Memory B cell (primary cell): ENCODE data around the gene UBXN6.

Experiments used
- ATAC-seq: fragments of 150-1000 bp; cut with Tn5 transposase; 2 replicates; pipeline ENCODE4 v1.10.0; 2021; ENCODE audit warnings: low read depth, mild to moderate bottlenecking, moderate library complexity
- DNase-seq, 2 donors: peaks; one replicate each; pipeline ENCODE4 v3.0.0; 2022; ENCODE audit warnings: low spot score in 2 of 2
- H3K27ac Mint-ChIP-seq: one replicate; pipeline ENCODE4 v1.8.0; 2022; ENCODE audit warnings: mild to moderate bottlenecking, moderate library complexity, mixed read lengths
- H3K27me3 Mint-ChIP-seq: one replicate; pipeline ENCODE4 v1.8.0; 2022; ENCODE audit warnings: mixed read lengths
- H3K36me3 Mint-ChIP-seq: one replicate; pipeline ENCODE4 v1.8.0; 2022; ENCODE audit warnings: mild to moderate bottlenecking, mixed read lengths
- H3K4me1 Mint-ChIP-seq: one replicate; pipeline ENCODE4 v1.8.0; 2022; ENCODE audit warnings: mixed read lengths
- H3K4me3 Mint-ChIP-seq: one replicate; pipeline ENCODE4 v1.8.0; 2022; ENCODE audit warnings: mild to moderate bottlenecking, moderate library complexity, mixed read lengths
- H3K9me3 Mint-ChIP-seq: one replicate; pipeline ENCODE4 v1.8.0; 2022; ENCODE audit warnings: mixed read lengths

Gene UBXN6

GRCh38 chr19:4430760-4431159 lies 26.8 kb downstream of the UBXN6 start:
- peak overlapping the region; percentile 95 for H3K27ac Mint-ChIP-seq

GRCh38 chr19:4429771-4430171 lies 27.8 kb downstream of the UBXN6 start:
- Mint-ChIP-seq H3K27me3 (no peaks in the 10 kb centered on the region), H3K9me3 (no peaks in the 10 kb centered on the region), H3K36me3 (peaks cover 5% of the 10 kb centered on the region), H3K4me1 (peaks cover 29% of the 10 kb centered on the region), H3K4me3 (no peak overlapping the region), H3K27ac (peak overlapping the region; percentile 95)
- DNase-seq, result no peak
- no peak for ATAC-seq

More at GRCh38 chr19:4430760-4431159, 26.8 kb downstream of the UBXN6 start:
- H3K4me1 Mint-ChIP-seq, result peaks cover 29% of the 10 kb centered on the region
- ATAC-seq, result peak; percentile 86
- peak; percentile 46 to 61 for DNase-seq
- peak overlapping the region; percentile 87 for H3K4me3 Mint-ChIP-seq
- H3K9me3 Mint-ChIP-seq, result no peaks in the 10 kb centered on the region
- peaks cover 6% of the 10 kb centered on the region for H3K36me3 Mint-ChIP-seq
- H3K27me3 Mint-ChIP-seq, result no peaks in the 10 kb centered on the region

- Mint-ChIP-seq H3K4me3 (no peak overlapping the region), H3K9me3 (no peaks in the 10 kb centered on the region), H3K36me3 (peaks cover 2% of the 10 kb centered on the region), H3K4me1 (peaks cover 24% of the 10 kb centered on the region), H3K27me3 (no peaks in the 10 kb centered on the region), H3K27ac (peak overlapping the region; percentile 95)
- ATAC-seq (no peak), DNase-seq (no peak)
Observed at GRCh38 chr19:4429256-4429655, 28.3 kb downstream of the UBXN6 start.

- Mint-ChIP-seq H3K4me1 (peaks cover 24% of the 10 kb centered on the region), H3K27me3 (no peaks in the 10 kb centered on the region), H3K4me3 (no peak overlapping the region), H3K9me3 (no peaks in the 10 kb centered on the region), H3K36me3 (peaks cover 2% of the 10 kb centered on the region), H3K27ac (peak overlapping the region; percentile 95)
- DNase-seq, result no peak
- no peak for ATAC-seq
Observed at GRCh38 chr19:4428326-4428975, 29.1 kb downstream of the UBXN6 start.

DNA sequence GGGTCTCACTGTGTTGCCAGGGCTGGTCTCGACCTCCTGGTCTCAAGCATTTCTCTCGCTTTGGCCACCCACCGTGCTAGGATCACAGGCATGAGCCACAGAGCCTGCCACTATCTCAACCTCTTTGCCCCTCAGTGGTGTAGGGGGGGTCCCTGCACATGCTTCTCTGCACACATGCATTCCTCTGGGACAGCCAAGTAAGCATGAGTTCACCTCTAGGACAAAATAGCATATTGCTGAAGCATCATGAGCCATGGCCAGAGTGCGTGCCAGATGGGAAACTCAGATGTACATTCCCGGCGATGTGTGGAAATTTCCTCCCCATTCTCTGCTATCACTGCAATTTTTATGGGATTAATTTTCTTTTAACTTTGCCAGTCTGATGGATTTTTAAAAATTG lies 32.1 kb downstream of the UBXN6 start:
- no peak for ATAC-seq

DNA sequence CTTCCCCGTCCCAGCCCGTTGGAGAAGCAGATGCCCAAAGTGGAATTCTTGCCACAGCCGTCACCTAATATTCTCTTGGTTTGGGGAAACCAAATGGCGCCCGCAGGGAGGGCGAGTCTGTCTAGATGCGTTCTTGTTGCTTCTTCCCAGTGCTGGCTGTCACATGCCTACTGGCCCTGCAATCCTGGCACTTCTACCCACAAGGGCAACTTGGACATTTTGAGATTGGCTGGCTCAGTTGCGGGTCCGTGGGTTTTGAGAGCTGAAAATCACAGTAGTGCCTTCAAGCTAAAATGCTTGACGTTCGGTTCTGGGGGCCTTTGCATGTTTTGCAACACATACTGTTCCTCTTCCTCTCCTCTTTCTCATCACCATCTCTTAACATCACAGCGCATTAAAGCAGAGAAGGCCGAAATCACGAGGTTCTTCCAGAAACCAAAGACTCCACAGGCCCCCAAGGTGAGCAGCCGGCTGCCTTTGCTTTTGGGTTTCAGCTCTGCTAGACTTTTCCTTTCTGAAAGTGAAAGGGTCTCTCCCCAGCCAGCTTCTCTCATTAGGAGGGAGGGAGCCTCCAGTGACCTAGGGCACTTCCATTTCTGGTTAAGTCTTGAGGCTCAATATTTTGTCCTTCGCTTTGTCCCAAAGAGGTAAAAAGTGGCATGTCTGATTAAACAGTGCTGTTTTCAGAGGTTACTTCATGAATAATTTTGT lies 34.0 kb downstream of the UBXN6 start:
- Mint-ChIP-seq H3K27ac (no peak overlapping the region), H3K27me3 (no peaks in the 10 kb centered on the region), H3K36me3 (peaks cover 4% of the 10 kb centered on the region)

More for the DNA sequence above, 32.1 kb downstream of the UBXN6 start:
- Mint-ChIP-seq H3K4me3 (no peak overlapping the region), H3K4me1 (peaks cover 10% of the 10 kb centered on the region), H3K27ac (no peak overlapping the region), H3K27me3 (no peaks in the 10 kb centered on the region), H3K36me3 (peaks cover 6% of the 10 kb centered on the region), H3K9me3 (no peaks in the 10 kb centered on the region)
- no peak for DNase-seq

DNA sequence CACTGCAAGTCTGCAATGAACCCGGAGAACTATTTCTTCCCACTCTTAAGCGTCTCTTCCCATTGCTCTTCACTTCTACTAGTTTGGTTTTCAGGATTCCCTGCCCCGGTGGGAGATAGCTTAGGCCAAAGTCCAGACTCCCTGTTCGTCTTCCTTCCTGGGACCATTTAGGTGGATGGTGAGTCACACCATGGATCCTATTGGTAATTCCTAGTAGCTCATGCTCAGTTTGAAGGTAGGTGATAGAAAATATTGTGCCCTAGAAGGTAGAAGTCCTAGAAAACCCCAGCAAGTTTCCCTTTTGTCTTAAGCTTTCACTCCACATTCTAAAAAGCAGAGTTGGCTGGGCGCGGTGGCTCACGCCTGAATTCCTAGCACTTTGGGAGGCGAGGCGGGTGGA lies 41.3 kb downstream of the UBXN6 start:
- H3K4me1 Mint-ChIP-seq, result peaks cover 3% of the 10 kb centered on the region
- no peak overlapping the region for H3K4me3 Mint-ChIP-seq
- DNase-seq (no peak), ATAC-seq (no peak)
- no peaks in the 10 kb centered on the region for H3K27me3 Mint-ChIP-seq
- no peak overlapping the region for H3K27ac Mint-ChIP-seq
- no peaks in the 10 kb centered on the region for H3K9me3 Mint-ChIP-seq
- H3K36me3 Mint-ChIP-seq, result no peaks in the 10 kb centered on the region

More for the DNA sequence above, 34.0 kb downstream of the UBXN6 start:
- H3K4me3 Mint-ChIP-seq, result no peak overlapping the region
- DNase-seq (no peak), ATAC-seq (no peak)
- H3K9me3 Mint-ChIP-seq, result no peaks in the 10 kb centered on the region
- H3K4me1 Mint-ChIP-seq, result no peaks in the 10 kb centered on the region

GRCh38 chr19:4415352-4415751 lies 42.2 kb downstream of the UBXN6 start:
- H3K4me1 Mint-ChIP-seq, result peaks cover 3% of the 10 kb centered on the region
- no peak for ATAC-seq
- H3K9me3 Mint-ChIP-seq, result no peaks in the 10 kb centered on the region
- no peak overlapping the region for H3K27ac Mint-ChIP-seq
- no peaks in the 10 kb centered on the region for H3K36me3 Mint-ChIP-seq
- H3K27me3 Mint-ChIP-seq, result no peaks in the 10 kb centered on the region
- H3K4me3 Mint-ChIP-seq, result no peak overlapping the region
- DNase-seq, result no peak

DNA sequence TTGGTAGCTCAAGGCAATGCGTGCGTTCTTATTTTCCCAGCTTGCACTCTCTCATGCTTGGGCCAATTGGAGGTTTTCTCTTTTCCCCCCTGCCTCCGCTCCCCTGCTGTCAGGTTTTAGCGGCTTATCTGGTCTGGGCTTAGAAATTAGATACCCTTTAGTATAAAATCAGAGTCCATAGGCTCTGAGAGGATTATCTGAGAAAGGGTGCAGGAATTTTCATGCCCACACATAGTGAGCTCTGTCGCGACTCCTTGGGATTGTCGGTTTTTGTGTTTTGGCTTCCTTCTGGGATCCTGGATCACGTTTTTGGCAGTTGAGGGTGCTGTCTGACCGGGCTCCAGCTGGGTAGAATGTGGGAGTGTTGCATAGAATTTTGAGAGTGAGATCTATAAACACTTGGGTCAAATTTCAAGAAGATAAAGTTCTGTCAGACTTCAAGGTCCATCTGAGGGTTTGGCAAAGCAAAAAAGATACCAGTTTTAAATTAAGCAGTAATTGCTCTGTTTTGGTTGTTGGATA lies 42.7 kb downstream of the UBXN6 start:
- Mint-ChIP-seq H3K27me3 (no peaks in the 10 kb centered on the region), H3K36me3 (no peaks in the 10 kb centered on the region), H3K4me3 (no peak overlapping the region), H3K9me3 (no peaks in the 10 kb centered on the region), H3K27ac (no peak overlapping the region), H3K4me1 (peaks cover 3% of the 10 kb centered on the region)
- no peak for DNase-seq
- ATAC-seq, result no peak

- DNase-seq, result no peak
Observed at GRCh38 chr19:4414144-4414799, 43.3 kb downstream of the UBXN6 start.

GRCh38 chr19:4413588-4413987 lies 44.0 kb downstream of the UBXN6 start:
- ATAC-seq (no peak), DNase-seq (no peak)
- H3K27ac Mint-ChIP-seq, result no peak overlapping the region
- peaks cover 3% of the 10 kb centered on the region for H3K4me1 Mint-ChIP-seq
- H3K9me3 Mint-ChIP-seq, result no peaks in the 10 kb centered on the region
- peaks cover 3% of the 10 kb centered on the region for H3K36me3 Mint-ChIP-seq
- H3K4me3 Mint-ChIP-seq, result no peak overlapping the region
- H3K27me3 Mint-ChIP-seq, result no peaks in the 10 kb centered on the region

More at GRCh38 chr19:4414144-4414799, 43.3 kb downstream of the UBXN6 start:
- peaks cover 3% of the 10 kb centered on the region for H3K4me1 Mint-ChIP-seq
- no peak overlapping the region for H3K27ac Mint-ChIP-seq
- H3K27me3 Mint-ChIP-seq, result no peaks in the 10 kb centered on the region
- H3K4me3 Mint-ChIP-seq, result no peak overlapping the region
- peaks cover under 1% of the 10 kb centered on the region for H3K36me3 Mint-ChIP-seq
- ATAC-seq, result no peak
- no peaks in the 10 kb centered on the region for H3K9me3 Mint-ChIP-seq

DNA sequence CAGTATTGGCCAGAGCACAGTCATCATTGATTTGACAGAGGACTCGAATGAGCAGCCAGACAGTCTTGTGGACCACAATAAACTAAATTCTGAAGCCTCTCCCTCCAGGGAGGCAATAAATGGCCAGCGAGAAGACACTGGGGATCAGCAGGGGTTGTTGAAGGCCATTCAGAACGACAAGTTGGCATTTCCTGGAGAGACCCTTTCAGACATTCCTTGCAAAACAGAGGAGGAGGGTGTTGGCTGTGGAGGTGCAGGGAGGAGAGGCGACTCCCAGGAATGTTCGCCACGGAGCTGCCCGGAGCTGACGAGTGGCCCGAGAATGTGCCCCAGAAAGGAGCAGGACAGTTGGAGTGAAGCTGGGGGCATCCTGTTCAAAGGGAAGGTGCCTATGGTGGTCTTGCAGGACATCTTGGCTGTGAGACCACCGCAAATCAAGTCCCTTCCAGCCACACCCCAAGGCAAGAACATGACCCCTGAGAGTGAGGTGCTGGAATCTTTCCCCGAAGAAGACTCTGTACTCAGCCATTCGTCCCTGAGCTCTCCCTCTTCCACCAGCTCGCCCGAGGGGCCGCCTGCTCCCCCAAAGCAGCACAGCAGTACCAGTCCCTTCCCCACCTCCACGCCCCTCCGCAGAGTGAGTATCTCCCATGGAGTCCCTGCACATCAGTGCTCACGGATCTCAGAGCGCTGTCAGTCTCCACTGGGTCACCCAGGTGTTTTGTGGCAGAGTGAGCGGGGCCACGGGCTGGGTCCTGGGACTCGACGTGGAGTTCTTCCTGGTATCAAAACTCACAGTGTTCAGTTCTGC lies 48.3 kb downstream of the UBXN6 start:
- ATAC-seq (no peak), DNase-seq (no peak)
- Mint-ChIP-seq H3K27me3 (no peaks in the 10 kb centered on the region), H3K4me3 (no peak overlapping the region), H3K36me3 (peaks cover 3% of the 10 kb centered on the region), H3K4me1 (no peaks in the 10 kb centered on the region), H3K27ac (no peak overlapping the region), H3K9me3 (no peaks in the 10 kb centered on the region)

GRCh38 chr19:4406626-4407025 lies 51.0 kb downstream of the UBXN6 start:
- Mint-ChIP-seq H3K27ac (no peak overlapping the region), H3K27me3 (no peaks in the 10 kb centered on the region), H3K9me3 (no peaks in the 10 kb centered on the region), H3K4me1 (peaks cover 9% of the 10 kb centered on the region), H3K4me3 (no peak overlapping the region), H3K36me3 (peaks cover 3% of the 10 kb centered on the region)
- ATAC-seq, result no peak
- DNase-seq, result no peak
